ENCODE measurements around the gene RASGEF1C.

The RASGEF1C gene

DNA sequence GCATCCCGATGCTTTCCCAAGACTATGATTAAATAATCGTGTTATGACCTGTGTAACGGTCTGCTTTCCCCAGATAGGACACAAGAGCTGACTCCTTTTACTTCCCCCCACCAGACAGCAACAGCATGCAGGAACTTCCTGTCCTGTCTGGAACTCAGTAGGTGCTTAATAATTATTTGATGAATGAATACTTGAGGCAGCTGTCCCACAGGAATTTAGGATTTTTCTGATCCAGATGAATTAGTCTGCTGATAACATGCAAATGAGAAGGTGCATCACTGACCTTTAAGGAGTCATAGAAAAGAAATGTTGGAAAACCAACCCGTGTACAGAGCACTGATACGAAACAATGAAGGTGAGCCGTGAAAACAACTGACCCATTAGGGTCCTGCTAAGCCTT, 149.7 kb downstream of the RASGEF1C start:
- no peak for DNase-seq (ENCODE audit: low read depth, low spot score)

DNA sequence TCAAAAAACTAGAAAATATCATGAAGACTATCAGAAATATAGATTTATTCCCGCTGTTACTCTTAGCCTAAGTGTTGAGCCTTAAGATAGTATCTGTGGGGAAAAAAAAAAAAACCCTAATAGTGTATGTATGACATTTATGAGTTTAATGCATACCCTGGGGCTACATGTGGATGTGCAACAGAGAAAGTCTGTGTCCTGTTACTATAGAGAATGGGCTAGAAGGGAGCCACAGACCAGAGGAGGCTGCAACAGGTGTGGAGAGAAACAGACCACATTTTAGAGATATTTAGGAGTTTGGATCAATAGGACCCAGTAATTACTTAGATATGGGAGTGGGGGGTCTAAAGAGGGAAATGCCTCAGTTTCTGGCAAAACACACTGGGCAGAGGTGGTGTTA, 152.9 kb downstream of the RASGEF1C start:
- no peak for DNase-seq (ENCODE audit: low read depth, low spot score)

DNA sequence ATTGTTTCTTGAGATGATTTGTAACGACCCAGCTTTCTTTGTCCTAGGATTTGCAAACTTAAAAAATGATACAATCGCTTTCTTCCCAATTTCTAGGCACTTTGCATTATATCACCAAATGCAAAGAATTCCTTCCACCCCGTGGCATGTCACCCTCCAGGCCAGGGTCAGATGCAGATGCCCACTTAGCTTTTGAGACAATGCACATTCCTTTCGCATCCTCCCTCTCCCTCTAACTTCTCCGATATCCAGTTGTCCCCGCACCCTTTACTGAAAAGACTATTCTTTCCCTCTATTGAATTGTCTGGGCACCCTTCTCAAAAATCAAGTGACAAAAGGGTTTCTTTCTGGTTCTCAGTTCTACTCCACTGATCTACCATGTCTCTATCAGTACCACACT, 154.8 kb downstream of the RASGEF1C start:
- no peak for DNase-seq (ENCODE audit: low read depth, low spot score)

DNA sequence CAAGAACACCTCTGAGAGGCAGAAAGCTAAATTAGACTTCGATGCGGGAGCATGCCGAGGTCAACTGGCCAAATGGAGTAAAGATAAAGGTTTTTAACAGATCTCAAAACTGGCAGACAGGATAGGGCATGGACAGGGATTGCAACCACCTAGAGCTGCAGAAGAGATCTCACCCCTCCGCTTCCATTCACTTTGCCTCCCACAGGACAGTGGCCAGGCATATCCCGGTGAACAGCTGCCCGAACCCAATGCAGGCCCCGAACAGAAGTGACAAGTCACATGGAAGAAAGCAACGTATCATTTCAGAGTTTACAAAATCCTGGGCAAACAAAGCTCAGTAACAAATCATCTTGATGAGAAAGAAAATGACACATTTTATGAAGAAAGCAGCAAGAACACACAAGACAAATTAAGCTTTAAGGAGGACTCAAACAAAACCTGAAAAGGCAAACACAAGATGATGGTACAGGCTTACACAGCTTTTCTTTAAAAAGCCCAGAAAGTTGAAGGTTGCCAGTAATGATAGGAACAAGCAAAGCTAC, 155.9 kb downstream of the RASGEF1C start:
- no peak for DNase-seq (ENCODE audit: low read depth, low spot score)

DNA sequence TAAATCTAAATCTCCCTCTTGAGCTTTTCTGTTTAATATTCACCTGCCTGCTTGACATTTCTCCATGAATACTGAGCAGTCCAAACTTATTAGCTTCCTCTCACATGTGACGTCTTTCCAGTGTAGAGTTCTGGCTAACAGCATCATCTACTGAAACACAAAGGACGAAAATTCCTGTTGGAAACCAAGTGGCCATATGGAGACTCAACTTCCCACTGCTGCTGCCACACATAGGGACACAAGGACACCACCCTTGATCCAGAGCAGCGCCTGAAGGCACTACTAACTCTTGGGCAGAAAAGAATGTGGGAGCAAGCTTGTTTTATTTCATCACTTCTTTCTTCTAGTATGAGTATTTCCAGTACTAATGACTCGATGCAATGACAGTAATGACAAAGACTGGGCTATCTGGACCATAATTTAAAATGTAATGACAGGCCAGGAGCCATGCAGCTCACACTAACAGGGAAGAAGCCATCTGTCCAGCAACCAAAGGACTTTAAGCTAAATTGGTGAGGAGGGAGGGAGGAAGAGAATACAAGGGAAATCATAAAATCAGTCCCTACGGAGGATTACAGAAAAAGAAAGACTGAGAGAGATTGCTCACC, 156.7 kb downstream of the RASGEF1C start:
- DNase-seq (ENCODE audit: low read depth, low spot score), result no peak

Data from smooth muscle cell of the brain vasculature (primary cell).